Measurements from ENCODE around the gene PHGDH.

Gene PHGDH

DNA sequence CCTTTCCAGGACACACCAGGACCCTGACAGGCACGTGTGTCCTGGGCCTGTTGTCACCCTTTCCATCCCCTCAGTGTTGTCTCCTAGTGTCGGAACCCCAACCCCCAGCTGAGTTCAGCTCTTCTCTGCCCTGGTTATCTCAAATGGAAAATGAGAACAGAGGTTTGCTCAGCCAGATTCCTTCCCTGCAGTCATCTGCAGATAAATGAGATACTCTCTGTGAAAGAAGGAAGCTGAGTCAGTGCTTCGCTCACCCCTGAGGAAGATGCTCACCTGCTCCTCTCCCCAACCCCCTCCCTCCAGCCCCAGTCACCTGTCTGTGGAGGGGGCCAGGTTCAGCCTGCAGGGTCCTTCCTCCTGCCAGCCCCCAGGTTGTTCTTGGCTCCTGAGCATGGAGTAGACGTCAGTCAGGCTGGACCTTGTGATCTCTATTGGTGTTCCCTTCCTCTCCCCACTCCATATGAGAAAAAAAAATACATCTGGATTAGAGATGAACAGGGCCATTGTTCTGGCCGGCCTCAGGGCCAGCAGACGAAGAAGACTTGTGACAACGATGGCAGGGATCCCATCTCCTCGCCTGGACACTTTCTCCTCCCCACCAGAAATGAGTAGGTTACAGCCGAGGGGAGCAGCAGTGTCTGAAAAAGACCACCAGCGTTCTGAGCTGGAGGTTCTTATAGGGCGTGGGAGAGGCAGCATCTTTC is 20.9 kb downstream of the PHGDH start:
- DNase-seq (ENCODE audit: low spot score) = no peak

DNA sequence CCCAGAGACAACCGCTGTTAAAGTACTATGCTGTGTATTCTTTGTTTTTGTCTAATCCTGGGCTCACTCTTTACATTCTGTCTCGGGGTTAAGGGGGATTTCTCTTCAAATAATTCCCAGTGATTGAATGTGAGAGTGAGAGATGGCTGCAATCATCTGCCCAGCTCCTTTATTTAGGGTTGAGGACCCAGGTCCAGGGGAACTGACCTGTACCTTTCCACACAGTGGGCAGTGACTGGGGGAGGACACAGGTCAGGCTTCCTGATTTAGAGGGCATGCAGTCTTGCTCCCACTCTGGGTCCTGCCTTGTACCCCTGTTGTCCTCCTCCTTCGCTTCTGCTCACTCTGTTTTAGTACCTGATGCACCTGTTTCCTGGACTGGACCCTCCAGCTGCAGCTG is 22.0 kb downstream of the PHGDH start:
- no peak for DNase-seq (ENCODE audit: low spot score)

DNA sequence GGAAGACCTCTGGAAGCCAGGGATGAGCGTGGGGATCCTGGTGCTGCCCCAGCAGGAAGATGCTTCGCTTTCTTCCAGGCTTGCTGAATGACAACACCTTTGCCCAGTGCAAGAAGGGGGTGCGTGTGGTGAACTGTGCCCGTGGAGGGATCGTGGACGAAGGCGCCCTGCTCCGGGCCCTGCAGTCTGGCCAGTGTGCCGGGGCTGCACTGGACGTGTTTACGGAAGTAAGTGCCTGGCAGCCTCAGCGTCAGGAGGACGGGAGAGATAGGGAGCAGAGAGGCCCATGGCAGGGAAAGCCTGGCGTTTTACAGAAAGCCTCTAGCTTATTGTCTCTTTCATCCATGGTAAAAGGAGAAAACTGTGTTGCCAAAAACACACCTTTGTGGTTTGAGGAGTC is 23.5 kb downstream of the PHGDH start:
- DNase-seq (ENCODE audit: low spot score) = no peak

DNA sequence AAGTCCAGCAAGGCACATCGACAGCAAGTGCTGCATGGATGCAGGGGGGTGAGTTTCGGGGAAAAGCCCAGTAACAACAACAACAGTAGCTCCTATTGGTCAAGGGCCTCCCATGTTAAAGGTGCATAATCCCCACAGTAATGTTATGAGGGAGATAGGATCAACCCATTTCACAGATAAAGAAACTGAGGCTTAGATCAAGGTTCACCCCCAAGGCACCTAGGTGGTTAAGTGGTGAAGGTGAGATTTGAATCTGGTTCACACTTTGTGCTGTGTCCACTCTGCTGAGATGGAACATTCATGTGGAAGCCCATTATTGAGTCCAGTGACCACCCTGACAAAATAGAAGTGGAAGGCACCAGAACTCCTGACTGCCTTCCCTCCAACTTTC is 24.9 kb downstream of the PHGDH start:
- DNase-seq (ENCODE audit: low spot score) = no peak

DNA sequence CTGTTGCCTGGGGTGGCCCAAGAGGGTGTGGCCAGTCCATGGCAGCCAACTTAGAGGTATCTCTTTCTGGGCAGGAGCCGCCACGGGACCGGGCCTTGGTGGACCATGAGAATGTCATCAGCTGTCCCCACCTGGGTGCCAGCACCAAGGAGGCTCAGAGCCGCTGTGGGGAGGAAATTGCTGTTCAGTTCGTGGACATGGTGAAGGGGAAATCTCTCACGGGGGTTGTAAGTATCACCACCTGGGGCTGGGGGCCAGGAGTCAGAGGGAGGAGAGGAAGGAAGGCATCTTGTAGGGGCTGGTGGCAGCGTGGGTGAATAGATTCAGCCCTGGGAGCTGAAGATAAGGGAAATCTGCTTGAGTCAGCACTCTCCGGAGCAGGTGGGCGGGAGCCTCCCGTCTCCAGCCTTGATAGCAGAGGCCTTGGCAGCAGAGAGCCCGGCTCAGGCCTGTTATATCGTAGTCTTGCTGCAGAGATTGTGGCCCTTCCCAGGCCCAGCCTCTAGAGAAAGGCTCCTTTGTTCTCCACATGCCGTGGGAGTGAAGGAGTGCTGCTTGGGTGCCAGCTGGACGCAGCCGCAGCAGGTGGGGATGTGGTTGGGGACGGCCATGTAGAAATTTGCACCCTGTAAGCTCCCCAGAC is 25.4 kb downstream of the PHGDH start:
- DNase-seq (ENCODE audit: low spot score) = no peak

DNA sequence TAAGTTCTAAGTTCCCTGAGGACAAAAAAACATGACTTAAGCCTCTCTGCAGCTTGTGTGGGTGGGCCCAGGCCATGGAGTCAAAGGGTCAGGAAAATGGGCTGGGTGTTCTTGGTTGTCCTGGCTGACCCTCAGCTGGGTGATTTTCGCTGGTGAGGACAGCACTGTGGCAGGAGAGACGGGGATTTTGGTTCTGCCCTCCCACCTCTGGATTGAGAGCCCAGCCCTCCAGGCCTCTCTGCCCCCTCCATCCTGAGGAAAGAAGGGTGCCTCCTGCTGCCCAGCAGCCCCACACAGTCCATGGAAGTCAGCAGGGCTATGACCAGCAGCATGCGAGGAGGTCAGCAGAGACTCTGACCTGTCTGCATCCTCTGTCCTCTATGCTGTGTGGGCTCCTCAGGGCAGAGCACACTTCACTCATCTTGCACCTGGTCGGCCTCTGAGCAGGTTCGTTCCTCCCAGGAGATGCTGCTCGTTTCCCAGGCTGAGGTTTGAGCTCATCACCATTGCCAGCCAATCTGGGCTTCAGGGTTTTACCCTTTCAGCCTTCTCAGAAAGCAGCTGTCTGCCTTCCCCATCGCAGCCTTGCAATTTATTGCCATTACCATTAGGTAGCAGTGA is 26.5 kb downstream of the PHGDH start:
- DNase-seq (ENCODE audit: low spot score) = no peak

DNA sequence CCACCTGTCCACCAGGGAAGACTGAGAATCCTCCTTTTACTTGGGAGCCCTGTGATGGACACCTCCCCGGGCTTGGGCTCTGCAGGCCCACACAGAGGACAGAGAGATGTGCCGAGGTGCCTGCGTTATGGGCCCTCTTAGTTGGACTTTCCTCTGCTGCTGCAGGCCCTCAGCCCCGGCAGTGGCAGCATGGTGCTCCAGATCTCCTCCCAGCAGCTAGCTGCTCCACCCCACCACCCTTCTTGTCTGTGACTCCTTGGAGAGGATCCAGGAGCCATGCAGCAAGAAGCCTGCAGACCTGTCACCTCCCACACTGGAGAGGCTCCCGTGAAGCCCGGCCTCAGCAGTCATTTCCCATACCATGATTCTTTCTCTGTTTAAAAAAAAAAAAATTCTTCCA is 27.4 kb downstream of the PHGDH start:
- no peak for DNase-seq (ENCODE audit: low spot score)

DNA sequence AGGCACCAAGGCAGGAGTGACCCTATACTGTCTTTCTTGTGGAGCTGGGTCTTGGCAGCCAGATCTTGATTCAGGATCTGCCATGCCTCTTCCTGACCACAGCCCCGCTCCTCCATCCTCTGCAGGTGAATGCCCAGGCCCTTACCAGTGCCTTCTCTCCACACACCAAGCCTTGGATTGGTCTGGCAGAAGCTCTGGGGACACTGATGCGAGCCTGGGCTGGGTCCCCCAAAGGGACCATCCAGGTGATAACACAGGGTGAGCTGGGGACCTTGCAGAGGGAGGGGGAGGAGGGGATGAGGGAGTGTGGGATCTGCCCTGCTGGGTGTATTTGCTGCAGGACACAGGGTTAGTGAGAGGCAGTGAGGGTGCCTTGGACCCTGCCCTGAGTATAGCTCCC is 28.5 kb downstream of the PHGDH start:
- DNase-seq (ENCODE audit: low spot score) = no peak

DNA sequence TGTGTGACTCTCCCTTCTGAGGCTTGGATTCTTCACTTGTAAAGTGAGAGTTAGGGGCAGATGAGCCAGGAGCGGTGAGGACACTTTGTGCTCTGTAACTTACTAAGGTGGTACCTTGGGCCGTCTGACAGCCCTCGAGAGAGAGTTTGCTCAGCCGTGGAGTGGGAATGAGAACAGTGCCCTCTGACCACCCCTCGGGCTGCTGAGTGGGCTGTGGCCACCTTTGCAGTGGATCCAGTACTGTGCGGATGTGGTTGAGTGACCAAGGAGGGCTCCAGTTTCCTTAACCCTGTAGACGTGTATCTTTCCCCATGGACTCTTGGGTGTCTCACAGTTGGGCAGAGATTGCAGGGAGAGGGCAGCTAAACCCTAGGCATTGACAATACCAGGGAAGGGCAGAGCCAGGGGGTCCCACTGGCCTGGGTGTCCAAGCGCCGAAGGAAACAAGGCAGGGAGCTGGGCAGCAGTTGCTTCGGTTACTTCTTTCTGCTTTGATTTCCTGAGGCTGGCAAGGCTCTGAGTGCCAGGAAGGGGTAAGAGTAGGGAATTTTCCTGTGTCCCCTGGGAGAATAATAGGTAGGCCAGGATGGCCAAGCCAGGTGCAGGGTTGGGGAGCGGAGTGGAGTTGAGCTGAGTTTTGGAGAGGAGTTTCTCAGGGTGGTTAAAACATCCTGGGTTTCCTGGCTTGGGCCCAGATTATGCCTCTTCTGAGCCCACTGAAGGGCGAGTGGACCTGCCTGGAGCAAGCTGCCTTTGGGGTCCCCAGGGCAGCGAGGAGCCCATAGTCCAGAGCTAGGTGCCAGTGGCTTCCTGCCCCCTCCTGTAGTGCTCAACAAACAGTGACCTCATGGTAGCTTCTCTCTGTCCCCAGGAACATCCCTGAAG is 29.4 kb downstream of the PHGDH start:
- no peak for DNase-seq (ENCODE audit: low spot score)

DNA sequence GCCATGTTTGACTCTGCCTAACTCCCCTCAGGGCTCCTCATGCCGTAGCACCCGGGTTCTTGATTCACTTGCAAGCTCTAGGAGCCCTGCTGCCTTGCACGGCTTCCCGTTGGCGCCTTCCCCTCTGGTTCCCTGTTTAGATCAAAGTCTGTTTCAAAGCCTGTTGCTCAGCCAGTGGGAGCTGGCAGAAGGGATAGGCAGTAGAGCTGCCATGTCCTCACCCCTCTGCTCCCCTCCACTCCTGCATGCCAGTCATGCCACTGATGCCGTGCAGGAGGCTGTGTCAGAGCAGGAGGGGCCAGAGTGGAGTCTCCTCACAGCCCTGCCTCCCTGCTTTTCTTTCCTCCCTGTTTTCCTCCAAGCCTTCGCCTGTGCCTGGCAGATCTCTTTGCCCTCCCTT is 30.5 kb downstream of the PHGDH start:
- DNase-seq (ENCODE audit: low spot score) = no peak

DNA sequence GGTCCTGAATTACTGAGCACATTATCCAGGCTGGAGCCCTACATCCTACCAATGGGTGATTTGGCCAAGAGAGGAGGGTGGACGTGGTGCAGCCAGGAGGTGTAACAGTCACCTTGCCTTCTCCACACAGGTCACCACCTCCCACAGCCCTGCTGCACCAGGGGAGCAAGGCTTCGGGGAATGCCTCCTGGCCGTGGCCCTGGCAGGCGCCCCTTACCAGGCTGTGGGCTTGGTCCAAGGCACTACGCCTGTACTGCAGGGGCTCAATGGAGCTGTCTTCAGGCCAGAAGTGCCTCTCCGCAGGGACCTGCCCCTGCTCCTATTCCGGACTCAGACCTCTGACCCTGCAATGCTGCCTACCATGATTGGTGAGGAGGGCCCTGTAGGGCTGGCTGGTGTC is 30.9 kb downstream of the PHGDH start:
- DNase-seq (ENCODE audit: low spot score) = no peak

DNA sequence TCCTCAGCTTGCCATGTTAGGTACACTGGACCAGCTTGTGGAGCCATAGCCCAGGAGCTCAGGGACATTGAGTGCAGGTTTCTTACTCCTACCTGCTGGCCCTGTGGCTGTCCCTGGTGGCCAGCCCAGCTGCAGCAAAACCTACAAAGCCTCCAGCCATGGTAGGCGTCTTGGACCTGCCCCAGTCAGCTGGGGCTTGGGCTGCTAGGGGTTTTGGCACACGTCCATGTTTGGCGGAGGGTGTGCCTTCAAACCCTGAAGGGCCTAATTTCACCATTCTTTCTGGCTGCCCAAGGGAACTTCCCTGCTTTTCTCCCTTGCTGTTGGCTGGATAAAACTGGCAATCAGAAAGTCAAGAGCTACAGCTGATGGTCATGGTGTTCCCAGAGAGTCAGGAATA is 31.6 kb downstream of the PHGDH start:
- no peak for DNase-seq (ENCODE audit: low spot score)

DNA sequence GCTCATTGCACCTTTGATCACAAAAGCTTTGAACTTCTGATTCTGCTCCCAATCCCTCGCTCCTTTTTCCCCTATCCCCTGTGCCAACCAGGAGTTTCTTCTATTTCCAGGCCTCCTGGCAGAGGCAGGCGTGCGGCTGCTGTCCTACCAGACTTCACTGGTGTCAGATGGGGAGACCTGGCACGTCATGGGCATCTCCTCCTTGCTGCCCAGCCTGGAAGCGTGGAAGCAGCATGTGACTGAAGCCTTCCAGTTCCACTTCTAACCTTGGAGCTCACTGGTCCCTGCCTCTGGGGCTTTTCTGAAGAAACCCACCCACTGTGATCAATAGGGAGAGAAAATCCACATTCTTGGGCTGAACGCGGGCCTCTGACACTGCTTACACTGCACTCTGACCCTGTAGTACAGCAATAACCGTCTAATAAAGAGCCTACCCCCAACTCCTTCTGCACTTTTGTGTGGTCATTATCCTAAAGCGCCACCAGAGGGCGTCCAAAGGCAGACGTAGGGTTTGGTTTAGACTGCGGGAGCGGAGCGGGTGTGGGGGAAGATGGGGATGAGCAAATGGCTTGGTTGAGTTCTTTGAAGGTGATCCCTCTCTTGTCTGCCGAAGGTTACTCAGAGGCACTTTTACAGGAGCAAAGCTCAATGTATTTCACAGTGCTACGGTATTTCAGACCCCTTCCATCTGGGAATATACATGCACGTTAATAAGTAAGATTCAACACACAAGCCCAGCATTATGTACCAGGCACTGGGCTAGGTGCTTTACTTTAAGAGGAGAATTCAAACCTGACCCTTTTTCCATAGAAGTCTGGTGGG is 32.3 kb downstream of the PHGDH start:
- DNase-seq (ENCODE audit: low spot score) = peak; percentile 67

DNA sequence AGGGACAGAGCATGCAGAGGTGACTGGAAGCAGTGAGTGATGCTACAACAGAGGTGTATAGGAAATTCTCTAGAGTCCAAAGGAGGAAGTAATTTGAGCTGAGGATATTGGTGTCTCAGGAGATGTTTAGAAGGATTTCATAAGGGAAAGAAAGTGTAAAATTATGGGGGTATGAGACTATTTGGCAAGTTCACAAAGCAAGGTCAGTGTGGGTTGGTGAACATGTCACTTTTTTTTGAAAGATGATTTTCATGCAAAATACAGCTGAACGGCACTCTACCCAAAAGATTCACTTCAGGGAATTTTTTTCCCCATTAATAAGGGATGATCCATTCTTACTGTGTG is 32.8 kb downstream of the PHGDH start:
- no peak for DNase-seq (ENCODE audit: low spot score)

DNA sequence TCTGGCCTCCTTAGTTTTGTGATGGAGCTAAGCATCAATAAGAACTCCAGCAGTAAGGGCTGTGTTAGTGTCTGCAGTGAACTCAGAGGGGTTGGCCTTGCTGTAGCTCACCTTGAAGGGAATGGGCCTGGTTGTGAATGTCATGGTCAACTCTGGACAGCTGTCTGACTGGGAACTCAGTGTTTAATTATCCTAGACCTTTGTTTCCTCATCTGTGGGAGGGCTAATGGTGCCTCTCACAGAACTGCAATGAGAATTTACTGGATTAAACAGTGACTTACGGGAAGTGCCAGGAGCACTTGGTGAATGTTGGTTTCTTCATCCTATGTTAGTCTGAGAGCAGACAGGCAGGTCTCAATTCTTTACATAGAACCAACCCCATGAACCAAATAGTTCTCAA is 33.3 kb downstream of the PHGDH start:
- DNase-seq (ENCODE audit: low spot score) = no peak

DNA sequence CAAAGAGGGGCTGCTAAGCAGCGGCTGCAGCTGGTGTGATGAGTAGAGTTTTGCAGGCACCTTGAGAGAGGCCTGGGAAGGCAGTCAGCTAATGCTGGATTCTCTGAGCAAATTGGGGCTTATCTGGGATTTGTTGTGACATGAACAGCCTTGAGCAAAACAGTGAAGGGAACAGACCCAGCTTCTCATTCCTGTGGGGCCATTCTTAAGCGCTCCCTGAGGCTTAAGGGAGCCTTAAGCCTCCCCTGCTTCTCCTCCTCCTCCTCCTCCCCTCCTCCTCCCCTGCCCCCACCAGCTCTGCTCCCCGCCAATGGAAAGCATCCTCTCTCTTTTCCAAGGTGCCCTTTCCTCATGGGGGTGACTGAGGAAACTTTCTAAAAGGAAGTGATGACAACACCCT is 35.7 kb downstream of the PHGDH start:
- no peak for DNase-seq (ENCODE audit: low spot score)

DNA sequence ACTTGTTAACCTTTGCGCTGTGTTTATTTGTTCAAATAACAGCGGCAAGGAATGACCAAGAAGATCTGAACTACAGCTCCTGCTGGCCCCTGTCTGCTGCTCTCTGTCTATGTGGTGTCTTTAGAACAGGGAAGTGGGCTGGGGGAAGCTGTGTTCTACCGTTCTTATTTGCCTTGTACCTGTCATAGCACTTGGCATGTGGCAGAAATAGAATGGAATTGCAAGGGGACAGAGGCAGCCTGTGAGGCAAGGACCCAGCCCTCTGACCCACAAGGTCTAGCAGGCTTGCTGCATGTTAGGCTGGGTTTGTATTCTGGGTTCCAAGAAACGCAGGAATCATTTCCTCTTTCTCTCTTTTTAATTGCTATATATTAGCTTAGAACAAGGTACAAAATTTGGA is 36.3 kb downstream of the PHGDH start:
- no peak for DNase-seq (ENCODE audit: low spot score)

DNA sequence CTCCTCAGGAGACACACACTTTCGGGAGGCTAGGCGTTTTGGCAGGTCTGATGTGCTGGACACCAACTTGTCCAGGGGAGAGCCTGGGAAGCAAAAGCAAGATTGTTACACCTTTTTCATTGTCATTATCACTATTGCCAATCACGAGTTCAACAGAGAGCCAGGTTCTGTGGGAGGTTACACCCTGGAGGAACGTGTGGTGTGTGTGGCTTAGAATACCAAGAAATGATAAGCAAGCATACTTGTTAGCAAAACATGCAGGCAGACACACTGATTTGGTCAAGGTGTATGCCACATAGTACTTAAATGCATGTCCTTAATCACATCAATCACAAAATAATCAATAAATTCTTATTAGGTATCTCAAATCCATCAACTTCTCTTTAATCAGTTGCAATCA is 40.9 kb downstream of the PHGDH start:
- no peak for DNase-seq (ENCODE audit: low spot score)

DNA sequence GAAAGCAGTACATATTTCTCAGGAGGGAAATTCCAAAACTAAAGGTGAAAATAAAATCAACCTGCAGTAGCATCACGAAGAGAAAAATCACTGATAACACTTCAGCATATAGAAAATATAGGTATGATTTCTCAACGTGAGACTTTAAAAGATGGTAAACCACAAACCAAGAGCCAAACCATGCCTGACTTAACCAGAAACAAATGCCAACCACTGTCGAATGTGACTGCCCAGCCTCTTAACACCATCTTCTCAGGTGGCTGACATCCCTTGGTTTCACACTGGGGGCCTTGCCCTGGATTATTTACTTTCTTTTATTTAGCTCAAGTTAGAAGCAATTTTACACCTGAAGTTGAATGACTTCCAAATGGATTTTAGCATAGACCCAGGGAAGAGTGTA is 46.9 kb downstream of the PHGDH start:
- no peak for DNase-seq (ENCODE audit: low spot score)

DNA sequence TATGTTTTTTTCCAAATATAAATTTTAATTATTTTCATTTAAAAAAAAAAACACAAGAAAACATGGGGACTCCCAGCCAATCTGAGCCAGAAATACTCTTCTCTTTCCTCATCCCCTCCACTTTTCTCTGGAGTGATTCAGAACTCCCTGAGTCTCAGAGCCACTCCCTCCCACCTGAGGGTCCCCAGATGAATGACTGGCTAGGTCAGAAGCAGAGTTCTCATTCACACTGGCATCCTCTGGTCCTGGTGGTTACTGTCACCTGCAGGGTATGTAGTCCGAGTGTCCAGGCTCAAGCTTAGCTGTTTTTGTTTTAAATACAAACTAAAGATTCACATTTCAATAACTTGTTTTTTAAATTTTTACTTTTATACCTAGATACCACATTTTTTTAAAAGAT is 50.7 kb downstream of the PHGDH start:
- no peak for DNase-seq (ENCODE audit: low spot score)

DNA sequence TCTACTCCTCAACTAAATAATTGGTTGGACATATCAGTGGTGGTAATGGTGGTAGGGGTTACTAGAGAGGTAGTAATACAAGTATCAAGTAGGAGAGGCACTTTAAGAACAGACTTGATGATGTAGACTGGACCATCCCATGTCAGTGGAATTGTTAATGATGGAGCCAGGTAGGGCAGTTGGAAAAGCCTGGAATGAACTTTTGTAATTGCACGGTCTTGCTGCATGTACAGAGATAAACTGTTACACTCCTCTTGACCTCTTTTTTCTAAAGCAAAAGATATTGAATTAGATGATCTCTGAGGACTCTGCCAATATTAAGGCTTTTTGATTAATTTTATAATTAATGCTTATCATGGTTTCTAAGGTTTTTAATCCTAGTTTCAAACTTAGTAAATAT is 51.2 kb downstream of the PHGDH start:
- no peak for DNase-seq (ENCODE audit: low spot score)

DNA sequence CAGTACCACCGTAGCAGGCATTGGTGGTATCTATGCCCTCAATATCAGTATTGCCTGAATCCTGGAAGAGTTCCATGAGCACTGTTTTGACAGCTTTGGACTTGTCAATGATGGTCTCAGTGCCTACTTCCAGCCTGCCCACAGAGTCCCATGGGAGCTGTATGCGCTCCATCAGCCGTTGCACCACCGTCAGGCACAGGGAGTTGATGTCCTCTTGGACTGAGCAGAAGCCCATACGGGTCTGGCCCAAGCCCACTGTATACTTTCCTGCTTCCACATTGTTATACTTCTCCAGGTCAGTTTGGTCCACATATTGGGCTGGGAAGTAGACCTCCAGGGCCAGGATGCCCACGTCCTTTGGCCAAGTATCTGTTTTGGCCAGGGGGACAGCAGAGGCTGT is 52.5 kb downstream of the PHGDH start:
- no peak for DNase-seq (ENCODE audit: low spot score)

All from germinal center (tissue), 1 donor.